PC-9 (cell line): Measurements from ENCODE around the gene CCNL1.

Experiments
- EZH2 ChIP-seq: fragments of 200-600 bp; sonication (generic); IDR thresholded peaks from 2 replicates; pipeline ENCODE4 v1.8.0; 2017; ENCODE audit warnings: antibody characterized with exemption, low read depth
- TF ChIP-seq, protein P1 (sequence below): fragments of 200-600 bp; sonication (generic); conservative IDR thresholded peaks from 2 replicates; pipeline ENCODE4 v1.6.1; 2017; ENCODE audit warnings: mixed run types, antibody characterized with exemption, mild to moderate bottlenecking, moderate library complexity

DNA sequence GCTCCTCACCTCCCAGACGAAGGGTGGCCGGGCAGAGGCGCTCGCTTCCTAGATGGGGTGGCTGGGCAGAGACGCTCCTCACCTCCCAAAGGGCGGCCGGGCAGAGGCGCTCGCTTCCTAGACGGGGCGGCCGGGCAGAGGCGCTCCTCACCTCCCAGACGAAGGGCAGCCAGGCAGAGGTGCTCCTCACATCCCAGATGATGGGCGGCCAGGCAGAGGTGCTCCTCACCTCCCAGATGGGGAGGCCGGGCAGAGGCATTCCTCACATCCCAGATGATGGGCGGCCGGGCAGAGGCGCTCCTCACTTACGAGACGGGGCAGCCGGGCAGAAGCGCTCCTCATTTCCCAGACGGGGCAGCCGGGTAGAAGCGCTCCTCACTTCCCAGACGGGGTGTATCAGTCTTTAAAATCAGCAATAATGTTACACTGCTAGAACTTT is 19.4 kb upstream of the CCNL1 start:
- TF ChIP-seq, protein P1, sequence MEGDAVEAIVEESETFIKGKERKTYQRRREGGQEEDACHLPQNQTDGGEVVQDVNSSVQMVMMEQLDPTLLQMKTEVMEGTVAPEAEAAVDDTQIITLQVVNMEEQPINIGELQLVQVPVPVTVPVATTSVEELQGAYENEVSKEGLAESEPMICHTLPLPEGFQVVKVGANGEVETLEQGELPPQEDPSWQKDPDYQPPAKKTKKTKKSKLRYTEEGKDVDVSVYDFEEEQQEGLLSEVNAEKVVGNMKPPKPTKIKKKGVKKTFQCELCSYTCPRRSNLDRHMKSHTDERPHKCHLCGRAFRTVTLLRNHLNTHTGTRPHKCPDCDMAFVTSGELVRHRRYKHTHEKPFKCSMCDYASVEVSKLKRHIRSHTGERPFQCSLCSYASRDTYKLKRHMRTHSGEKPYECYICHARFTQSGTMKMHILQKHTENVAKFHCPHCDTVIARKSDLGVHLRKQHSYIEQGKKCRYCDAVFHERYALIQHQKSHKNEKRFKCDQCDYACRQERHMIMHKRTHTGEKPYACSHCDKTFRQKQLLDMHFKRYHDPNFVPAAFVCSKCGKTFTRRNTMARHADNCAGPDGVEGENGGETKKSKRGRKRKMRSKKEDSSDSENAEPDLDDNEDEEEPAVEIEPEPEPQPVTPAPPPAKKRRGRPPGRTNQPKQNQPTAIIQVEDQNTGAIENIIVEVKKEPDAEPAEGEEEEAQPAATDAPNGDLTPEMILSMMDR: no peak
- TF ChIP-seq EZH2: no peak
